Calu3 (cell line): ENCODE data around the gene SLC25A53. TPM values are rescaled to one million over a fixed set of nuclear protein-coding genes. Genes with fewer than 3 reads are reported as not detected.

ENCODE experiments used
- BruUV-seq: library from RNA; stranded (reverse); fragments of 400-500 nt; replicated peaks from 2 replicates; lab custom pipeline; 2021; lab: Mats Ljungman, UMichigan
- CTCF ChIA-PET: fragments of 300-600 bp; sonication (Branson Sonifier 250); formaldehyde crosslinking; loops from one replicate; lab custom pipeline; 2022; ENCODE audit warnings: antibody characterized with exemption; lab: Charles Lee
- DNase-seq: peaks from one replicate; pipeline ENCODE4 v3.0.0; 2022
- H3K27ac Mint-ChIP-seq: one replicate; pipeline ENCODE4 v1.8.0; 2022; ENCODE audit warnings: mixed read lengths; ENCODE audit not compliant: unreplicated experiment
- H3K27me3 Mint-ChIP-seq: one replicate; pipeline ENCODE4 v1.8.0; 2022; ENCODE audit warnings: mixed read lengths; ENCODE audit not compliant: unreplicated experiment
- H3K36me3 Mint-ChIP-seq: one replicate; pipeline ENCODE4 v1.8.0; 2022; ENCODE audit warnings: mild to moderate bottlenecking, moderate library complexity, mixed read lengths; ENCODE audit not compliant: insufficient read depth, unreplicated experiment
- H3K4me1 Mint-ChIP-seq: one replicate; pipeline ENCODE4 v1.8.0; 2022; ENCODE audit warnings: mild to moderate bottlenecking, low read depth, mixed read lengths; ENCODE audit not compliant: unreplicated experiment
- H3K4me3 Mint-ChIP-seq: one replicate; pipeline ENCODE4 v1.8.0; 2022; ENCODE audit warnings: mild to moderate bottlenecking, low read depth, moderate library complexity, mixed read lengths; ENCODE audit not compliant: unreplicated experiment
- H3K9me3 Mint-ChIP-seq: one replicate; pipeline ENCODE4 v1.8.0; 2022; ENCODE audit warnings: low read depth, mixed read lengths; ENCODE audit not compliant: unreplicated experiment
- intact Hi-C: fragments of 100-400 bp; cut with micrococcal nuclease; formaldehyde crosslinking; loops from one replicate; pipeline ENCODE4 v1.10.0; 2022; ENCODE audit not compliant: unreplicated experiment
- total RNA-seq: library from RNA; stranded (reverse); gene quantifications from 2 replicates; pipeline ENCODE4 v1.2.3, GENCODE V29; 2022
- TF ChIP-seq, protein P1 (sequence below): fragments of 200-600 bp; IDR thresholded peaks from one replicate; pipeline ENCODE4 v1.8.0; 2022; ENCODE audit warnings: antibody characterized with exemption; ENCODE audit not compliant: unreplicated experiment

Gene SLC25A53
- total RNA-seq, 1 experiment from 2014 or later, result 6.9 TPM

DNA sequence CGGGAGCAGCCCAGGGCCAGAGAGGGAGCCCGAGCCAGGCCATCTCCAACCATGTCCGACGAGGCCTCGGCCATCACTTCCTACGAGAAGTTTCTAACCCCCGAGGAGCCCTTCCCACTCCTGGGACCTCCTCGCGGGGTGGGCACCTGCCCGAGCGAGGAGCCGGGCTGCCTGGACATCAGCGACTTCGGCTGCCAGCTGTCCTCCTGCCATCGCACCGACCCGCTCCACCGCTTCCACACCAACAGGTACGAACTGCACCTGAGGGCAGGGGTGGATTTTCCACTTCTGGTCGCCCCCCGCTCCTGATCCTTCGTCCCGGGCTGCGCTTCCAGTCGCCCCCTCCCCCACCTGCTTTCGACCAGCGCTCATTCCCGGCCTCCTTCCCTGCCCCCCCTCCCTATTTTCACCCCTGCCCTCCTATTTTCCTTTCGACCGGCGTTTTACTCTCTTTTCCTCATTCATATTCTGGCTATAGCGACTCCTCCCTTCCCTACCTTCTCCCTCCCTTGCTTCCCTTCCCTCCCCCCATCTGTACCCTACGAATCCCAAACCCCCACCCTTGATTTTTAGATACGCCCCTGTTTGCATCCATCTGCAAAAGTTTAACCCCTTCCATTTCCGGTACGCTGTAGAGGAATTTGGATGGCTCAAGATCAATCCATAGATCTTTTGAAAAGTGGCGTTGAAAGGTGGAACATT lies 10.1 kb upstream of the SLC25A53 start:
- CTCF ChIA-PET, result interaction anchor here (0.6 to 1.8 kb wide), 6 partner anchors 10 to 841 kb away, joined by 3 to 13 read pairs (median 8); partner anchors contain the start of gene SLC25A53
- H3K27me3 Mint-ChIP-seq, result no peaks in the 10 kb centered on the region
- H3K9me3 Mint-ChIP-seq, result no peaks in the 10 kb centered on the region
- BruUV-seq, result no TSS peak
- TF ChIP-seq, protein P1, sequence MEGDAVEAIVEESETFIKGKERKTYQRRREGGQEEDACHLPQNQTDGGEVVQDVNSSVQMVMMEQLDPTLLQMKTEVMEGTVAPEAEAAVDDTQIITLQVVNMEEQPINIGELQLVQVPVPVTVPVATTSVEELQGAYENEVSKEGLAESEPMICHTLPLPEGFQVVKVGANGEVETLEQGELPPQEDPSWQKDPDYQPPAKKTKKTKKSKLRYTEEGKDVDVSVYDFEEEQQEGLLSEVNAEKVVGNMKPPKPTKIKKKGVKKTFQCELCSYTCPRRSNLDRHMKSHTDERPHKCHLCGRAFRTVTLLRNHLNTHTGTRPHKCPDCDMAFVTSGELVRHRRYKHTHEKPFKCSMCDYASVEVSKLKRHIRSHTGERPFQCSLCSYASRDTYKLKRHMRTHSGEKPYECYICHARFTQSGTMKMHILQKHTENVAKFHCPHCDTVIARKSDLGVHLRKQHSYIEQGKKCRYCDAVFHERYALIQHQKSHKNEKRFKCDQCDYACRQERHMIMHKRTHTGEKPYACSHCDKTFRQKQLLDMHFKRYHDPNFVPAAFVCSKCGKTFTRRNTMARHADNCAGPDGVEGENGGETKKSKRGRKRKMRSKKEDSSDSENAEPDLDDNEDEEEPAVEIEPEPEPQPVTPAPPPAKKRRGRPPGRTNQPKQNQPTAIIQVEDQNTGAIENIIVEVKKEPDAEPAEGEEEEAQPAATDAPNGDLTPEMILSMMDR, result no peak
- H3K27ac Mint-ChIP-seq, result peak overlapping the region; percentile 70
- no peak for DNase-seq
- H3K36me3 Mint-ChIP-seq, result peaks cover 44% of the 10 kb centered on the region
- peaks cover 34% of the 10 kb centered on the region for H3K4me1 Mint-ChIP-seq
- H3K4me3 Mint-ChIP-seq, result peak overlapping the region; percentile 69
- intact Hi-C loops, result no loop called here

DNA sequence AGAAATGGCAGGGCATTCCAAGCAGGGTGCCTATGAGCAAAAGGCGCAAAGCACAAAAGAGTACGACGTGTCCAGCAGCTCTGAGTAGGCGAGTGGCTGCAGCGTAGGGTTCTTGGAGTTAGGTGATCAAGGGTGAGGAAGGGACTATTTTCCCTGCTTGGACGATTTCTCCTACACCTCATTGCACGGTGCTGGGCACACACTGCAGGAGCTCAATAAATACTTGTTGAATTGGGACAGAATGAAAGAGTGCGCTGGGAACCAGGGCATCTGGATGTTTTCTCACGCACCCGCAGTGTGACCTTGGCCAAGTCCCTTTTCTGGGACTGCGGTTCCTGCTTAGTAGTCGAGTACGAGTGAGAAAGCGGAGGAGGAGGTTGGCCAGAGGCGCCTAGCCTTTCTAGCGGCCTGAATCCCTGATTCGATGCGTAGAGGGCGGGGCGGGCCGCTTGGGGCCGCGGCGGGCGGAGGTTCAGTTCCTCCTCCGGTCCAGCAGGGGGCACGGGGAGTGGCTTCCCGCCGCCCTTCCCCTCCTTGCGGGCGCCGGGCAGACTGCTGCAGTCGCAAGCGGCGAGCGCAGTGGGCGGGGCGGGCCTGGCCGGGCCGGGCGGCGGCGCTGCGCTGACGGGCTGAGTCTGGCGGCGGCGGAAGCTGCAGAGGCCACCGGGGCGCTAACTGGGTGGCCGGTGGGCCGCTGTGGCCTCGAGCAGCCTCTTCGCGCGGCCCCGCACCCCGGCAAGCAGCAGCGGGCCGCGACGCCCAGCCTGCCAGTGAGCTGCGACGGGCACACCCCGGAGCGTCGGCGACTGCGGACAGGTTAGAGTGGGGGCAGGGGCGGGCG lies 9.3 kb upstream of the SLC25A53 start, which contains the start of gene FAM199X:
FAM199X (plus strand) TSS at position 560 of the 841 bp plus-strand sequence. CDS start 333 bp downstream, outside the sequence.
- intact Hi-C loops, result no loop called here
- Mint-ChIP-seq H3K36me3 (peaks cover 44% of the 10 kb centered on the region), H3K27me3 (no peaks in the 10 kb centered on the region), H3K27ac (peak within 1 kb of the TSS; percentile 70), H3K4me3 (peak within 1 kb of the TSS; percentile 69), H3K9me3 (no peaks in the 10 kb centered on the region), H3K4me1 (peaks cover 34% of the 10 kb centered on the region)
- peak; percentile 92 for DNase-seq
- TF ChIP-seq, protein P1, result peak; percentile 70
- CTCF ChIA-PET, result interaction anchor here (0.6 to 1.8 kb wide), 4 partner anchors 9 to 442 kb away, joined by 3 to 8 read pairs (median 4); partner anchors contain the start of gene SLC25A53
- no TSS peak for BruUV-seq

DNA sequence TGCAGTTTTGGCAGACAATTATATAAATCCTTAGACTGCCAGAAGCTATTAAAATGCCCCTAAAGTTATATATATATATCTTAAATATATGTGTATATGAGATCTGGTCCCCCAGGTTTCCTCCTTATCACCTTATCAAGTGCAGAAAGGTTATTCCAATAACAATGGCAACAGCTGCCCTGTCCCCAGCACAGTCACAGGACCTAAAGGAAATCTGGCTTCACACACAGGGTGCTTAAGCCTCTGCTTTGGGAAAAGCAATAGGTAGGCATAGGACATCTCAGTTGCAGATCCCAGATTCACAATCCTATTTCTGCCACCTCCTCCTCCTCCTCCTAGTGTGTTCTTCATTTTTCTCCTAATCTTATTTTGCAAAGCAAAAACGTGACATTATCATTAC lies 5.8 kb downstream of the SLC25A53 start:
- CTCF ChIA-PET, result no interaction called here

More for the DNA sequence above, 5.8 kb downstream of the SLC25A53 start:
- Mint-ChIP-seq H3K4me1 (no peaks in the 10 kb centered on the region), H3K4me3 (no peak overlapping the region), H3K36me3 (peaks cover 2% of the 10 kb centered on the region), H3K9me3 (no peaks in the 10 kb centered on the region), H3K27ac (no peak overlapping the region), H3K27me3 (no peaks in the 10 kb centered on the region)
- DNase-seq, result no peak
- intact Hi-C loops, result no loop called here
- TF ChIP-seq, protein P1, result no peak
- no TSS peak for BruUV-seq
